Measurements from ENCODE around the gene TMPRSS5. TPM values are rescaled to one million over a fixed set of nuclear protein-coding genes. Genes with fewer than 3 reads are reported as not detected.

Gene TMPRSS5
- total and polyA plus RNA-seq, 2 of the 13 experiments (the other 11 are each of a cell fraction or from before 2014, with no cell fraction given) = 0.40 to 0.96 TPM

GRCh38 chr11:113685654-113686359 is 20.3 kb downstream of the TMPRSS5 start (continued):
- TF ChIP-seq ARNT2 (CRISPR knock-in tag; IDR thresholded peaks at IDR 0.05; ENCODE audit: low read depth) (no peak), PPARG (CRISPR knock-in tag; conservative IDR thresholded peaks at IDR 0.05) (no peak), HOXA3 (CRISPR knock-in tag; IDR thresholded peaks at IDR 0.05) (no peak), MLX (CRISPR knock-in tag; IDR thresholded peaks at IDR 0.05) (no peak), ZNF619 (CRISPR knock-in tag; IDR thresholded peaks at IDR 0.05) (no peak)

GRCh38 chr11:113684496-113684895 is 21.6 kb downstream of the TMPRSS5 start:
- H3K79me2 ChIP-seq (ENCODE audit: insufficient read depth, low read length) = no peaks in the 10 kb centered on the region
- FAIRE-seq = no peak
- no peak overlapping the region for H3K4me2 ChIP-seq (ENCODE audit: low read depth, low read length)
- intact Hi-C loops (cut with micrococcal nuclease; ENCODE audit: unreplicated experiment) (no loop called here), in situ Hi-C loops (cut with HindIII; ENCODE audit: extremely low pct_ligation_motif_present, low pct_unique_long_range_greater_than_20kb) (no loop called here)
- CTCF ChIA-PET (ENCODE audit: low intra/inter-chr PET ratio, low total read pairs) = no interaction called here
- H3K36me3 ChIP-seq (replicated peaks in 1 of 2; ENCODE audit: control insufficient read depth in 1 of 2, insufficient read depth in 2 of 2, low read length in 2 of 2) = no peaks in the 10 kb centered on the region
- H3K4me3 ChIP-seq (replicated peaks in 1 of 3; ENCODE audit: insufficient read depth in 1 of 3, low read depth in 2 of 3, low read length in 3 of 3) = no peak overlapping the region
- peaks cover 0 to 20% of the 10 kb centered on the region in 2 experiments; a peak in 2 of 5 replicates for H3K27me3 ChIP-seq (ENCODE audit: control insufficient read depth in 1 of 2, insufficient read depth in 2 of 2, low read length in 2 of 2)
- no peak for DNase-seq (ENCODE audit: low spot score)
- 23% methylated on average over 5 of the region's 5 CpGs for WGBS (ENCODE audit: low lambda C conversion rate)
- no TSS peak for BruUV-seq (replicated peaks)
- H3K9me3 ChIP-seq (ENCODE audit: low read length) = no peaks in the 10 kb centered on the region
- no peaks in the 10 kb centered on the region for H3K4me1 ChIP-seq (ENCODE audit: insufficient read depth, low read length)
- POLR2A ChIA-PET = no interaction called here
- H3K27ac ChIP-seq (ENCODE audit: extremely low read length, insufficient read depth, low read length) = no peak overlapping the region
- no peak overlapping the region for H2AFZ ChIP-seq (ENCODE audit: low read length)
- no peak overlapping the region for H3K9ac ChIP-seq (ENCODE audit: insufficient read depth, low read depth, low read length)
- H4K20me1 ChIP-seq (ENCODE audit: insufficient read depth, low read length) = no peaks in the 10 kb centered on the region
- no peak for ATAC-seq
- no peak for TF ChIP-seq GATAD2A (CRISPR knock-in tag; IDR thresholded peaks at IDR 0.05)
